A673 (cell line): ENCODE results near the gene SYNE3. TPM values are rescaled to one million over a fixed set of nuclear protein-coding genes. Genes with fewer than 3 reads are reported as not detected.

Experiments
- BruUV-seq: library from RNA; stranded (reverse); fragments of 400-500 nt; replicated peaks from 2 replicates; lab custom pipeline; 2021; lab: Mats Ljungman, UMichigan
- CTCF ChIA-PET: fragments of 300-600 bp; sonication (Branson Sonifier 250); formaldehyde crosslinking; loops from one replicate; lab custom pipeline; 2022; ENCODE audit warnings: antibody characterized with exemption; lab: Charles Lee
- POLR2A ChIA-PET: fragments of 300-600 bp; sonication (Branson Sonifier 250); formaldehyde crosslinking; loops from one replicate; lab custom pipeline; 2022; ENCODE audit warnings: antibody characterized with exemption; ENCODE audit not compliant: low non-redundant PET; lab: Charles Lee
- DNase-seq: peaks from one replicate; pipeline ENCODE4 v3.0.0-alpha.2; 2015; ENCODE audit warnings: low spot score
- H3K27ac ChIP-seq: fragments of 200-600 bp; sonication (generic); 2 replicates; pipeline ENCODE4 v1.5.1; 2016; ENCODE audit warnings: mixed run types, low read depth, mild to moderate bottlenecking, mixed read lengths, antibody characterized with exemption, low read length; ENCODE audit not compliant: poor library complexity, severe bottlenecking
- H3K27me3 ChIP-seq: fragments of 200-600 bp; sonication (generic); replicated peaks from 2 replicates; pipeline ENCODE4 v1.6.1; 2017; ENCODE audit warnings: mixed run types, low read depth, mild to moderate bottlenecking, mixed read lengths, antibody characterized with exemption, low read length; ENCODE audit not compliant: insufficient read depth, poor library complexity
- H3K36me3 ChIP-seq: fragments of 200-600 bp; sonication (generic); 2 replicates; pipeline ENCODE4 v1.6.1; 2016; ENCODE audit warnings: mixed run types, mild to moderate bottlenecking, mixed read lengths, antibody characterized with exemption, low read length; ENCODE audit not compliant: insufficient read depth, poor library complexity, severe bottlenecking
- H3K4me1 ChIP-seq: fragments of 200-600 bp; sonication (generic); 2 replicates; pipeline ENCODE4 v1.6.1; 2017; ENCODE audit warnings: mixed run types, mild to moderate bottlenecking, mixed read lengths, antibody characterized with exemption, low read length; ENCODE audit not compliant: insufficient read depth, poor library complexity, severe bottlenecking
- H3K4me3 ChIP-seq: fragments of 200-600 bp; sonication (generic); 2 replicates; pipeline ENCODE4 v1.5.1; 2016; ENCODE audit warnings: low read depth, mixed run types, mild to moderate bottlenecking, mixed read lengths, low read length; ENCODE audit not compliant: poor library complexity, severe bottlenecking
- H3K9me3 ChIP-seq: fragments of 200-600 bp; sonication (generic); 2 replicates; pipeline ENCODE4 v1.6.1; 2016; ENCODE audit warnings: mixed run types, low read depth, mild to moderate bottlenecking, mixed read lengths, antibody characterized with exemption, low read length; ENCODE audit not compliant: poor library complexity, severe bottlenecking
- CTCF ChIP-seq: fragments of 300-800, 200-600 bp; sonication (generic); conservative IDR thresholded peaks from 2 replicates; pipeline ENCODE4 v1.5.1; 2017; ENCODE audit warnings: low read depth, mild to moderate bottlenecking, antibody characterized with exemption, low read length, moderate library complexity, mixed read lengths
- EZH2 ChIP-seq: fragments of 200-600 bp; sonication (generic); IDR thresholded peaks from 2 replicates; pipeline ENCODE4 v1.6.1; 2017; ENCODE audit warnings: borderline replicate concordance, low read depth, mild to moderate bottlenecking, mixed read lengths, antibody characterized with exemption, low read length; ENCODE audit not compliant: poor library complexity, severe bottlenecking
- intact Hi-C: fragments of 100-400 bp; cut with micrococcal nuclease; formaldehyde crosslinking; loops from one replicate; pipeline ENCODE4 v1.10.0; 2022; ENCODE audit not compliant: unreplicated experiment
- total RNA-seq: library from RNA; stranded (reverse); gene quantifications from 2 replicates; pipeline ENCODE4 v1.2.3, GENCODE V29; 2021

The SYNE3 gene
- total RNA-seq, 1 experiment from 2014 or later, result 6.4 TPM

GRCh38 chr14:95562892-95563685, 46.6 kb upstream of the SYNE3 start:
- Histone ChIP-seq H3K27ac (no peak overlapping the region), H3K4me1 (no peaks in the 10 kb centered on the region), H3K4me3 (no peak overlapping the region), H3K36me3 (no peaks in the 10 kb centered on the region), H3K27me3 (no peaks in the 10 kb centered on the region), H3K9me3 (no peaks in the 10 kb centered on the region)
- ChIA-PET CTCF (no interaction called here), POLR2A (interaction anchor here (0.5 kb wide), 1 partner anchor 194 kb away, joined by 3 read pairs; no protein-coding TSS in a partner anchor)
- intact Hi-C loops, result loop anchor here (5.0 to 10.0 kb wide), 3 partner anchors 119 to 712 kb away; no protein-coding TSS in a partner anchor
- DNase-seq, result no peak
- TF ChIP-seq EZH2 (no peak), CTCF (no peak)
- no TSS peak for BruUV-seq

GRCh38 chr14:95561001-95561412, 44.6 kb upstream of the SYNE3 start:
- Histone ChIP-seq H3K36me3 (no peaks in the 10 kb centered on the region), H3K9me3 (no peaks in the 10 kb centered on the region), H3K27ac (no peak overlapping the region), H3K4me1 (no peaks in the 10 kb centered on the region), H3K4me3 (no peak overlapping the region), H3K27me3 (no peaks in the 10 kb centered on the region)
- peak; percentile 86 for DNase-seq
- CTCF ChIA-PET, result interaction anchor here (1.3 kb wide), 1 partner anchor 213 kb away, joined by 3 read pairs; no protein-coding TSS in a partner anchor
- TF ChIP-seq EZH2 (no peak), CTCF (peak; percentile 98)
- no TSS peak for BruUV-seq
- POLR2A ChIA-PET, result no interaction called here
- intact Hi-C loops, result loop anchor here (1.0 to 10.0 kb wide), 5 partner anchors 121 to 714 kb away; no protein-coding TSS in a partner anchor

GRCh38 chr14:95559203-95559602, 42.8 kb upstream of the SYNE3 start:
- TF ChIP-seq EZH2, result no peak
- TF ChIP-seq CTCF, result no peak
- CTCF ChIA-PET, result interaction anchor here (0.6 to 1.2 kb wide), 4 partner anchors 215 to 577 kb away, joined by 3 to 9 read pairs (median 7); no protein-coding TSS in a partner anchor
- H3K36me3 ChIP-seq, result no peaks in the 10 kb centered on the region
- no peaks in the 10 kb centered on the region for H3K27me3 ChIP-seq
- no peak for DNase-seq
- no TSS peak for BruUV-seq
- H3K27ac ChIP-seq, result no peak overlapping the region
- intact Hi-C loops, result no loop called here
- H3K4me3 ChIP-seq, result no peak overlapping the region
- no peaks in the 10 kb centered on the region for H3K4me1 ChIP-seq
- no peaks in the 10 kb centered on the region for H3K9me3 ChIP-seq
- POLR2A ChIA-PET, result no interaction called here
